Nucleus accumbens (tissue), 56 donors: ENCODE measurements around the gene LRBA.

ENCODE experiments used
- DNase-seq, 56 donors: peaks; one replicate each; lab custom pipeline; 2025; lab: John Stamatoyannopoulos, UW

Gene LRBA

GRCh38 chr4:150475763-150476162 is 539.3 kb downstream of the LRBA start:
- DNase-seq: no peak

- DNase-seq: no peak
Observed at GRCh38 chr4:150464523-150464922, 550.6 kb downstream of the LRBA start.

GRCh38 chr4:150462743-150463142 is 552.3 kb downstream of the LRBA start:
- no peak for DNase-seq

GRCh38 chr4:150461957-150462356 is 553.1 kb downstream of the LRBA start:
- DNase-seq: no peak

GRCh38 chr4:150457802-150458201 is 557.3 kb downstream of the LRBA start:
- no peak for DNase-seq

GRCh38 chr4:150451883-150452282 is 563.2 kb downstream of the LRBA start:
- no peak for DNase-seq

- no peak for DNase-seq
Observed at GRCh38 chr4:150447356-150447755, 567.7 kb downstream of the LRBA start.

GRCh38 chr4:150439451-150439933 is 575.6 kb downstream of the LRBA start:
- DNase-seq: no peak

- no peak for DNase-seq
Observed at GRCh38 chr4:150436598-150437370, 578.3 kb downstream of the LRBA start.

GRCh38 chr4:150431221-150431620 is 583.9 kb downstream of the LRBA start:
- DNase-seq: no peak

- no peak for DNase-seq
Observed at GRCh38 chr4:150425161-150425560, 589.9 kb downstream of the LRBA start.

GRCh38 chr4:150423503-150423902 is 591.6 kb downstream of the LRBA start:
- DNase-seq: no peak

- DNase-seq: no peak
Observed at GRCh38 chr4:150423074-150423473, 592.0 kb downstream of the LRBA start.

- DNase-seq: no peak
Observed at GRCh38 chr4:150421612-150422011, 593.5 kb downstream of the LRBA start.

GRCh38 chr4:150419939-150420338 is 595.1 kb downstream of the LRBA start:
- no peak for DNase-seq

- peak in 1 of 56 donors; percentile 5 for DNase-seq
Observed at GRCh38 chr4:150418757-150419410, 596.2 kb downstream of the LRBA start.

GRCh38 chr4:150415213-150415612 is 599.9 kb downstream of the LRBA start:
- no peak for DNase-seq

- no peak for DNase-seq
Observed at GRCh38 chr4:150411520-150411919, 603.6 kb downstream of the LRBA start.

GRCh38 chr4:150402871-150403272 is 612.2 kb downstream of the LRBA start:
- DNase-seq: peak in 16 of 56 donors; percentile 1 to 53 (median 19)

GRCh38 chr4:150401083-150401687 is 613.9 kb downstream of the LRBA start:
- DNase-seq: no peak

- DNase-seq: no peak
Observed at GRCh38 chr4:150395872-150396271, 619.2 kb downstream of the LRBA start.

- no peak for DNase-seq
Observed at GRCh38 chr4:150394046-150394445, 621.0 kb downstream of the LRBA start.
